GM18526 (cell line): Measurements from ENCODE around the gene BIN2.

Source experiments
- POLR2A ChIP-seq: IDR thresholded peaks from 3 replicates; pipeline ENCODE4 v1.6.1; 2011; ENCODE audit not compliant: insufficient read length; ENCODE audit errors: extremely low read depth

The BIN2 gene

GRCh38 chr12:51281202-51281924, 42.6 kb downstream of the BIN2 start:
- TF ChIP-seq POLR2A: no peak

- no peak for TF ChIP-seq POLR2A
Measured at GRCh38 chr12:51275088-51275487, 48.9 kb downstream of the BIN2 start.

- TF ChIP-seq POLR2A: no peak
Measured at GRCh38 chr12:51270951-51271518, 52.9 kb downstream of the BIN2 start.

GRCh38 chr12:51270067-51270950, 53.7 kb downstream of the BIN2 start, which contains the start of gene SMAGP:
Gene SMAGP, minus strand, starts transcription at chr12:51270415. Its CDS starts 1,137 bp downstream, at chr12:51269278.
- TF ChIP-seq POLR2A: no peak

GRCh38 chr12:51269174-51270066, 54.6 kb downstream of the BIN2 start:
- TF ChIP-seq POLR2A: no peak

GRCh38 chr12:51265024-51265423, 59.0 kb downstream of the BIN2 start:
- TF ChIP-seq POLR2A: no peak

- no peak for TF ChIP-seq POLR2A
Measured at GRCh38 chr12:51264297-51264696, 59.7 kb downstream of the BIN2 start.

GRCh38 chr12:51263341-51263740, 60.6 kb downstream of the BIN2 start:
- TF ChIP-seq POLR2A: no peak

GRCh38 chr12:51262758-51263177, 61.2 kb downstream of the BIN2 start:
- no peak for TF ChIP-seq POLR2A

- no peak for TF ChIP-seq POLR2A
Measured at GRCh38 chr12:51254536-51254935, 69.4 kb downstream of the BIN2 start.

GRCh38 chr12:51253276-51253675, 70.7 kb downstream of the BIN2 start:
- no peak for TF ChIP-seq POLR2A

- no peak for TF ChIP-seq POLR2A
Measured at GRCh38 chr12:51247523-51248206, 76.3 kb downstream of the BIN2 start.

GRCh38 chr12:51246254-51246853, 77.6 kb downstream of the BIN2 start:
- TF ChIP-seq POLR2A: no peak

GRCh38 chr12:51245476-51246253, 78.3 kb downstream of the BIN2 start:
- TF ChIP-seq POLR2A: no peak

- no peak for TF ChIP-seq POLR2A
Measured at GRCh38 chr12:51244269-51244668, 79.7 kb downstream of the BIN2 start.
